Measurements from ENCODE around the gene SMIM20.

DNA sequence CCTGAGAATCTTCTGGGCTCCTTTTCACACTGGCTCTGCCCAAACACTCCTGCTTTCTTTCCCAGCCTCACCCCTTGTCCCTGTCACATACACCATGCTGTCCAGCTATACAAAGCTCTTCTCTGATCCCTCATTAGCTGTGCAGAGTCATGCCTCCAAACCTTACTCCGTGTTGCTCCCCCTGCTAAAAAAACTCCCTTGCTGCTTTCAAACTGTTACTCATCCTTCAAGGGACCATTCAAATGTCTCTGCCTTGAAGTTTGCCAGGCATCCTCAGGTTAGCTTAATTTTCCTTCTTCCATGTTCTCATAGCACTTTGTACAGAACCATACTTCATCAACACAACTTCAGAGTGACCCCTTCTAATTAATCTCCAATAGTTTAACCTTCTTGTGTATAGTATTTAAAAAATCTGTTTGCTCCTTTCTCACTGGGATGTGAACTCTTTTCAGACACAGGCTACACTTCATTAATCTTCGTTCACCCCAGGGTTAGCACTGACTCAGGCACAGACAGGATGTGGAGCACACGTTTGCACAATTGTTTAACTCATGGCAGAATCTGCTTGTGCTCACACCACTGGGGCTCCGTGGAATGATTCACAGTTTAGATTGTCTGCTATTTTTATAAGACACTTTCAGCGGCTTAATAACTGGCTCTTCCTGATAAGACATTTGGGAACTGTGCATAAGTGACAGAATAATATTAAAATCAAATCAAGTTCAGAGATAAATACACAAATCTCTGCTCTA lies 29.8 kb upstream of the SMIM20 start:
- TF ChIP-seq POLR2AphosphoS5 (IDR thresholded peaks at IDR 0.05; ENCODE audit: low read depth) (no peak), ZNF331 (CRISPR knock-in tag; IDR thresholded peaks at IDR 0.05; ENCODE audit: low read depth) (no peak), EZH2phosphoT487 (IDR thresholded peaks at IDR 0.05; ENCODE audit: unreplicated experiment) (no peak), EZH2 (IDR thresholded peaks at IDR 0.05; ENCODE audit: low read depth, unreplicated experiment) (no peak), CREB1 (CRISPR knock-in tag; IDR thresholded peaks at IDR 0.05; ENCODE audit: low read depth) (no peak), JUNB (IDR thresholded peaks at IDR 0.05; ENCODE audit: unreplicated experiment) (no peak), STAT1 (IDR thresholded peaks at IDR 0.05; ENCODE audit: unreplicated experiment) (no peak), ZNF114 (CRISPR knock-in tag; IDR thresholded peaks at IDR 0.05) (no peak)
- TF ChIP-seq, protein P1, sequence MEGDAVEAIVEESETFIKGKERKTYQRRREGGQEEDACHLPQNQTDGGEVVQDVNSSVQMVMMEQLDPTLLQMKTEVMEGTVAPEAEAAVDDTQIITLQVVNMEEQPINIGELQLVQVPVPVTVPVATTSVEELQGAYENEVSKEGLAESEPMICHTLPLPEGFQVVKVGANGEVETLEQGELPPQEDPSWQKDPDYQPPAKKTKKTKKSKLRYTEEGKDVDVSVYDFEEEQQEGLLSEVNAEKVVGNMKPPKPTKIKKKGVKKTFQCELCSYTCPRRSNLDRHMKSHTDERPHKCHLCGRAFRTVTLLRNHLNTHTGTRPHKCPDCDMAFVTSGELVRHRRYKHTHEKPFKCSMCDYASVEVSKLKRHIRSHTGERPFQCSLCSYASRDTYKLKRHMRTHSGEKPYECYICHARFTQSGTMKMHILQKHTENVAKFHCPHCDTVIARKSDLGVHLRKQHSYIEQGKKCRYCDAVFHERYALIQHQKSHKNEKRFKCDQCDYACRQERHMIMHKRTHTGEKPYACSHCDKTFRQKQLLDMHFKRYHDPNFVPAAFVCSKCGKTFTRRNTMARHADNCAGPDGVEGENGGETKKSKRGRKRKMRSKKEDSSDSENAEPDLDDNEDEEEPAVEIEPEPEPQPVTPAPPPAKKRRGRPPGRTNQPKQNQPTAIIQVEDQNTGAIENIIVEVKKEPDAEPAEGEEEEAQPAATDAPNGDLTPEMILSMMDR (conservative IDR thresholded peaks at IDR 0.05; ENCODE audit: low read depth in 2 of 2): no peak
- TF ChIP-seq, protein P2, sequence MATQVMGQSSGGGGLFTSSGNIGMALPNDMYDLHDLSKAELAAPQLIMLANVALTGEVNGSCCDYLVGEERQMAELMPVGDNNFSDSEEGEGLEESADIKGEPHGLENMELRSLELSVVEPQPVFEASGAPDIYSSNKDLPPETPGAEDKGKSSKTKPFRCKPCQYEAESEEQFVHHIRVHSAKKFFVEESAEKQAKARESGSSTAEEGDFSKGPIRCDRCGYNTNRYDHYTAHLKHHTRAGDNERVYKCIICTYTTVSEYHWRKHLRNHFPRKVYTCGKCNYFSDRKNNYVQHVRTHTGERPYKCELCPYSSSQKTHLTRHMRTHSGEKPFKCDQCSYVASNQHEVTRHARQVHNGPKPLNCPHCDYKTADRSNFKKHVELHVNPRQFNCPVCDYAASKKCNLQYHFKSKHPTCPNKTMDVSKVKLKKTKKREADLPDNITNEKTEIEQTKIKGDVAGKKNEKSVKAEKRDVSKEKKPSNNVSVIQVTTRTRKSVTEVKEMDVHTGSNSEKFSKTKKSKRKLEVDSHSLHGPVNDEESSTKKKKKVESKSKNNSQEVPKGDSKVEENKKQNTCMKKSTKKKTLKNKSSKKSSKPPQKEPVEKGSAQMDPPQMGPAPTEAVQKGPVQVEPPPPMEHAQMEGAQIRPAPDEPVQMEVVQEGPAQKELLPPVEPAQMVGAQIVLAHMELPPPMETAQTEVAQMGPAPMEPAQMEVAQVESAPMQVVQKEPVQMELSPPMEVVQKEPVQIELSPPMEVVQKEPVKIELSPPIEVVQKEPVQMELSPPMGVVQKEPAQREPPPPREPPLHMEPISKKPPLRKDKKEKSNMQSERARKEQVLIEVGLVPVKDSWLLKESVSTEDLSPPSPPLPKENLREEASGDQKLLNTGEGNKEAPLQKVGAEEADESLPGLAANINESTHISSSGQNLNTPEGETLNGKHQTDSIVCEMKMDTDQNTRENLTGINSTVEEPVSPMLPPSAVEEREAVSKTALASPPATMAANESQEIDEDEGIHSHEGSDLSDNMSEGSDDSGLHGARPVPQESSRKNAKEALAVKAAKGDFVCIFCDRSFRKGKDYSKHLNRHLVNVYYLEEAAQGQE (IDR thresholded peaks at IDR 0.05; ENCODE audit: unreplicated experiment): no peak
- TF ChIP-seq, protein P3, sequence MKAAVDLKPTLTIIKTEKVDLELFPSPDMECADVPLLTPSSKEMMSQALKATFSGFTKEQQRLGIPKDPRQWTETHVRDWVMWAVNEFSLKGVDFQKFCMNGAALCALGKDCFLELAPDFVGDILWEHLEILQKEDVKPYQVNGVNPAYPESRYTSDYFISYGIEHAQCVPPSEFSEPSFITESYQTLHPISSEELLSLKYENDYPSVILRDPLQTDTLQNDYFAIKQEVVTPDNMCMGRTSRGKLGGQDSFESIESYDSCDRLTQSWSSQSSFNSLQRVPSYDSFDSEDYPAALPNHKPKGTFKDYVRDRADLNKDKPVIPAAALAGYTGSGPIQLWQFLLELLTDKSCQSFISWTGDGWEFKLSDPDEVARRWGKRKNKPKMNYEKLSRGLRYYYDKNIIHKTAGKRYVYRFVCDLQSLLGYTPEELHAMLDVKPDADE (IDR thresholded peaks at IDR 0.05): no peak

All from GM23338 (cell line).